ENCODE results near the gene CDHR1. TPM values are rescaled to one million over a fixed set of nuclear protein-coding genes. Genes with fewer than 3 reads are reported as not detected.

CDHR1 gene
- total RNA-seq, 4 donors from 2014 or later = 106 to 398 (median 143) TPM

DNA sequence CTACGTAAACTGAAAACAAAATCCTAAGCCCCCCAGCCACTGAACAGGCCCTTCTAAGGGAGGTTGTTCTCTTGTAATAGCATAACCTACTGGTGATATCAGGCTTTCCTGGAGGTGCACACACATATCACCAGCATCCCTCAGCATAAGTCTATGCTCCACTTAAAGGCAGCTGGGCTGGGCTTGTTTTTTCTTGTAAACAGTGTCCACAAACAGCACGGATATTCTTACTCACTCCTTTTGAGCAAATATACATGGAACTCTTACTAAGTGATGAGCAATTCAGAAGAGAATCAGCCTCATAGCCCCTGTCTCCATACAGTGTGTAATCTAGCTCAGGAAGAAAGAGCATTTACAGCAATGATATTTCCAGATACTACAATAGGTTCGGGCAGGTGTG lies 44.6 kb downstream of the CDHR1 start:
- TF ChIP-seq EP300 (IDR thresholded peaks at IDR 0.05) = no peak
- no peak for TF ChIP-seq POLR2AphosphoS5 (IDR thresholded peaks at IDR 0.05)
- TF ChIP-seq CTCF (IDR thresholded peaks at IDR 0.05) = no peak
- no peak for TF ChIP-seq POLR2A (IDR thresholded peaks at IDR 0.05)
- no peak overlapping the region for H3K27ac ChIP-seq

GRCh38 chr10:84241185-84241790 lies 47.0 kb downstream of the CDHR1 start, which contains the start of gene LRIT1:
TSS of gene LRIT1 (minus strand) at chr10:84241546. CDS start at chr10:84241439, 107 bp downstream.
- Histone ChIP-seq H3K9me3 (no peaks in the 10 kb centered on the region), H3K4me3 (no peak within 1 kb of the TSS), H3K27me3 (peaks cover 19% of the 10 kb centered on the region), H3K4me1 (no peaks in the 10 kb centered on the region), H3K36me3 (no peaks in the 10 kb centered on the region), H3K27ac (no peak within 1 kb of the TSS)
- 87% methylated on average over 9 of the region's 13 CpGs for WGBS
- DNase-seq (ENCODE audit: low spot score in 2 of 2) = peak in 1 of 2 donors; percentile 56
- TF ChIP-seq EP300 (IDR thresholded peaks at IDR 0.05) (no peak), CTCF (IDR thresholded peaks at IDR 0.05) (no peak), POLR2AphosphoS5 (IDR thresholded peaks at IDR 0.05) (no peak), POLR2A (IDR thresholded peaks at IDR 0.05) (no peak)

More for the DNA sequence above, 44.6 kb downstream of the CDHR1 start:
- no peaks in the 10 kb centered on the region for H3K36me3 ChIP-seq
- peak in 1 of 2 donors; percentile 11 for DNase-seq (ENCODE audit: low spot score in 2 of 2)
- WGBS = 89% methylated on average over 3 of the region's 3 CpGs
- H3K27me3 ChIP-seq = peaks cover 24% of the 10 kb centered on the region
- H3K4me1 ChIP-seq = no peaks in the 10 kb centered on the region
- no peak overlapping the region for H3K4me3 ChIP-seq
- no peaks in the 10 kb centered on the region for H3K9me3 ChIP-seq

DNA sequence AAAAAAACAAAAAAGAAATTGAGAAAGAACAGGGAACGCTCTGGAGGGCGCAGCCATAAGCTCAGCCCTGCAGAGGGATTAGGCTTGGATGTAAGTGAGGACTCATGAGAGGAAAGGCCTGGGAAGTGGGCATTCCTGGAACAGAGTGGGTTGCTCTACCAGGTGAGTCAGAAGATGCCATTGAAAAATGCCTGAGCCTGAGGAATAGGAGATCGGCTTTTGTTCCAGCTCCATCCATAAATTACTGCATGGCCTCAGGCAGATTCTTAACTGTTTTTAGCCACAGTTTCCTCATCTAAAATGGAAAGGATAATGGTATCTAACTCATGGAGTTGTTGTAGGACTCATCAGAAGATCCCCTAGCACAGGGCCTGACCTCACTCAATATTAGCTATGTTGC lies 49.4 kb downstream of the CDHR1 start:
- Histone ChIP-seq H3K27me3 (no peaks in the 10 kb centered on the region), H3K36me3 (no peaks in the 10 kb centered on the region), H3K4me1 (no peaks in the 10 kb centered on the region), H3K27ac (no peak overlapping the region), H3K4me3 (no peak overlapping the region), H3K9me3 (no peaks in the 10 kb centered on the region)
- 89% methylated on average over 3 of the region's 3 CpGs for WGBS
- no peak for DNase-seq (ENCODE audit: low spot score in 2 of 2)
- no peak for TF ChIP-seq CTCF (IDR thresholded peaks at IDR 0.05)
- TF ChIP-seq POLR2AphosphoS5 (IDR thresholded peaks at IDR 0.05) = no peak
- no peak for TF ChIP-seq POLR2A (IDR thresholded peaks at IDR 0.05)
- TF ChIP-seq EP300 (IDR thresholded peaks at IDR 0.05) = no peak

DNA sequence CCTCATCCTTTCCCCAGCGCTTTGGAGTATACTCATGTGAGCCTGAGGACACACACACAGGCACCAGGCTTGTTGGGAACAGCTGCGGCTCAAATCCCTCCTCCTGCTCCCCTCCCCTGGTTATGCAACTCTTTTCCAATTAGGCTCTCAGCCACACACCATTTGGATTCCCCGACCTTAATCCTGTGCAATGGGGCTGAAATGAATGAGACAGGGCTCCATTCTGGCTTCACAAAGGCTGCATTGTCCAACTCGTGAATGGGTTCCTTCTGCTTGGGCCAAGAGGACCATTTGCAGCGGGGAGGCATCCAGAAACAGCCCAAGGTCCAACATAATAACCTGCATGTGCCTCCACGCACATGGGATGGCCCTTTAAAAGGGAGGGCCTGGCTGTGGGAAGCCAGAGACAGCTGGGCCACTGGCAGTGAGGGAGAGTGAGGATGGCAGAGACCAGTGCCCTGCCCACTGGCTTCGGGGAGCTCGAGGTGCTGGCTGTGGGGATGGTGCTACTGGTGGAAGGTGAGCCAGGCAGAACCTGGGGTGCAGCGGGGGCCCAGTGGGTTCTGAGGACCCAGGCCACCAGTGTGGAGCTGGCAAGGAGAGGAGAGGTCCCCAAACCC lies 50.4 kb downstream of the CDHR1 start, which contains the start of gene RGR:
RGR (plus strand) TSS at position 403 of the 620 bp plus-strand sequence; CDS start at position 441, 38 bp downstream.
- TF ChIP-seq POLR2A (IDR thresholded peaks at IDR 0.05) (no peak), CTCF (IDR thresholded peaks at IDR 0.05) (no peak), POLR2AphosphoS5 (IDR thresholded peaks at IDR 0.05) (no peak), EP300 (IDR thresholded peaks at IDR 0.05) (no peak)
- no peak within 1 kb of the TSS for H3K27ac ChIP-seq
- 45% methylated on average over 9 of the region's 9 CpGs for WGBS

GRCh38 chr10:84247496-84247895 lies 53.2 kb downstream of the CDHR1 start:
- no peaks in the 10 kb centered on the region for H3K36me3 ChIP-seq
- peaks cover 3% of the 10 kb centered on the region for H3K27me3 ChIP-seq
- no peak overlapping the region for H3K27ac ChIP-seq
- H3K9me3 ChIP-seq = no peaks in the 10 kb centered on the region
- H3K4me3 ChIP-seq = no peak overlapping the region
- TF ChIP-seq CTCF (IDR thresholded peaks at IDR 0.05) (no peak), POLR2A (IDR thresholded peaks at IDR 0.05) (no peak)
- H3K4me1 ChIP-seq = no peaks in the 10 kb centered on the region
- WGBS = 94% methylated on average over 6 of the region's 6 CpGs
- peak in 1 of 2 donors; percentile 64 for DNase-seq (ENCODE audit: low spot score in 2 of 2)

More for the DNA sequence above, 50.4 kb downstream of the CDHR1 start, which contains the start of gene RGR:
- no peak within 1 kb of the TSS for H3K4me3 ChIP-seq
- H3K4me1 ChIP-seq = no peaks in the 10 kb centered on the region
- H3K36me3 ChIP-seq = no peaks in the 10 kb centered on the region
- peak in 1 of 2 donors; percentile 74 for DNase-seq (ENCODE audit: low spot score in 2 of 2)
- no peaks in the 10 kb centered on the region for H3K9me3 ChIP-seq
- no peaks in the 10 kb centered on the region for H3K27me3 ChIP-seq
